NCI-H2196 treated with DMSO at 0.1 percent for 48 hours (cell line): ENCODE data around the gene ZBTB4.

ENCODE experiments used
- DNase-seq: peaks from one replicate; lab custom pipeline; 2025; ENCODE audit not compliant: unreplicated experiment; lab: John Stamatoyannopoulos, UW

Gene ZBTB4

DNA sequence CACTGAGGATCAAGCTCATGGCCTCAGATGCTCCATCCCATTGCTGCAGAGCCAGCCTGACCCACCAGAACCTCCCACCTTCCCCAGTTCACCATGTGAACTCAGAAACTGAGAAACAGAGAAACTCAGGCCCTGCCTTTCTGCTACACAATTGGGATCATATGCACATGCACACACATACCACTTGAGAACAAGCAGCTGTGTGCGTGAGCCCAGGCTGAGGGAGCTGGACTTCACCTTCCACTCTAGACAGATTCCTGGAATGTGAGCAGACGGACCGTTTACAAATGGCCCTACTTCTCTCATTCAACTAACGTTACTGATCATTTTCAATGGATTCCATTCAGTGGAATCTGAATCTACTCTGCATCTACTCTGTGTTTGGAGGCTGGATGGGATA is 55.8 kb downstream of the ZBTB4 start:
- DNase-seq = no peak

DNA sequence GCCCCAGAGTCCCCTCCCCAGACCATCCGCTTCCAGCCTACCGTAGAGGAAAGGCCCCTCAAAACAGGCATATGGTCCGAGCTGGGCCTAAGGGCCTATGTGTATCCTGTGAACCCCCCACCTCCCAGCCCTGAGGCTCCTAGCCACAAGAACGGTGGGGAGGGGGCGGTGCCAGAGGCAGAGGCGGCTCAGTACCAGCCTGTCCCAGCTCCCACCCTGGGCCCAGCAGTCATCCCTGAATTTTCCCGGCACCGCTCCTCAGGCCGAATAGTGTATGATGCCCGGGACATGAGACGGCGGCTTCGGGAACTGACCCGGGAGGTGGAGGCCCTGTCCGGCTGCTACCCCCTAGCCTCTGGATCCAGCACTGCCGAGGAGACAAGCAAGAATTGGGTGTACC is 58.2 kb downstream of the ZBTB4 start:
- no peak for DNase-seq

DNA sequence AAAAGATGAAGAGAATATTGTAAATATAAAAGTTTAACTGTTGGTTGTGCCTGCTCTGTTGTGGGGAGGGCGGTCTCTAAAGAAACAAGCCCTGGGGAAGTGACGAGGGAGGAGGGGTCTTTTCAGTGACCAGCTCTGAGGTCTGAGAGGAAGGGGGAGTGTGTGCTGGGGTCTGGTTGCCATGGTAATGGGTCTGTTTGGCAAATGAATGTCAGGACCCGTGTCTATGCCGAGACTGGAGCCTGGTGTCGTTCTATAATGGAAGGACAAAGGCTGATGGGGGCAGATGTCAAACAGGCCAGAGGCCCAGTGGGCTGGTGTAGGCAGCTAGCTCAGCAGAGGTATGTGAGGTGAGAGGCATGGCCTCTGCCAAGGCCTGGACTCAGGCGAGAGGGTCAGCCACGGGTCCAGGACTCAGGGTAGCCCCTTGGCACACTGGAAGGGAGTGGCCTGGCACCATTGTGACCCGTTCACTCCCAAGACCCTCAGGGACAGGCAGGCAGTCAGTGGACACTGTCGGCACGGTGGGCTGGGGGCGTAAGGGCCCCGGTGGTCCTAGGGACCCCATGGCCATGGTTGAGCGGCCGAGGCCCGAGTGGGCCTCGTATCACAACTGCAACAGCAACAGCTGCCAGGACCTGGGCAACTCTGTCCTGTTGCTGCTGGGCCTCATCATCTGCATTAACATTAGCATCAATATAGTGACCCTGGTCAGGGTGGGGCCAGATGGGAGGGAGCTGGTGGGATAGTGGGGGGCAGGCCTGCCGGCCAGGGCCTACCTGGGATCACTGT is 59.4 kb downstream of the ZBTB4 start, which contains the start of gene SPEM1:
Gene SPEM1, plus strand, starts transcription at position 506 of the 792 bp plus-strand sequence. Its CDS starts 61 bp downstream, at position 567.
- DNase-seq = no peak

DNA sequence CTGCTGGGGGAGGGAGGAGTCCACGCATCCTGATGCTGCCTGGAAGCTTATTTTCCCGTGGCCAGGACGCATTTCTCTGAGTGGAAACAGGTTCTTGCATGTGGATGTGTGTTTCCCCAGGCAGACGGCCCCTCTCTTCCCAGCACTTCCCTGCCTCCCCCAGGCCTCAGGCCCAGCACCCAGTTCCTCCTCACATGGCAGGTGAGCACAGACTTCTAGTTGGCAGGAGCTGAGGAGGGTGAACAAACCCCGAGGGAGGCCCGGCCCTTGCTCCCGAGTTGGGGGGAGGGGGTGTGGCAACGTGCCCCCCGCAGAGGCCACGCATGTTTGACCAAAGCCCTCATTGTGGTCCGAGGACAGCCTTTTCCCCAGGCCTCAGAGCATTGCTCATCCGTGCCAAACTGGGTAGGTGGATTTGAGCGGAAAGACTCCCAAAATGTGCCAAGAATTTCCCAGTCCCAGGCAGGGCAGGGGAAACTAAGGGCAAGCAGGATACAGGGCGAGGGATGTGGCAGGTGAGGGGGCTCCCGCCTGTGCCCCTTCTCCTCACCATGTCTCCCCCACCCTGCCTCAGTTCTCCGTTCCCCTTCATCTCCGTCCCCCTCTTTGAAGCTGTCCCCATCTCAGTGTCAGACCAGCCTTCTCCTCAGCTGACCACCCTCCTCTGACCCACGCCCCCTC is 60.8 kb downstream of the ZBTB4 start:
- DNase-seq = no peak

DNA sequence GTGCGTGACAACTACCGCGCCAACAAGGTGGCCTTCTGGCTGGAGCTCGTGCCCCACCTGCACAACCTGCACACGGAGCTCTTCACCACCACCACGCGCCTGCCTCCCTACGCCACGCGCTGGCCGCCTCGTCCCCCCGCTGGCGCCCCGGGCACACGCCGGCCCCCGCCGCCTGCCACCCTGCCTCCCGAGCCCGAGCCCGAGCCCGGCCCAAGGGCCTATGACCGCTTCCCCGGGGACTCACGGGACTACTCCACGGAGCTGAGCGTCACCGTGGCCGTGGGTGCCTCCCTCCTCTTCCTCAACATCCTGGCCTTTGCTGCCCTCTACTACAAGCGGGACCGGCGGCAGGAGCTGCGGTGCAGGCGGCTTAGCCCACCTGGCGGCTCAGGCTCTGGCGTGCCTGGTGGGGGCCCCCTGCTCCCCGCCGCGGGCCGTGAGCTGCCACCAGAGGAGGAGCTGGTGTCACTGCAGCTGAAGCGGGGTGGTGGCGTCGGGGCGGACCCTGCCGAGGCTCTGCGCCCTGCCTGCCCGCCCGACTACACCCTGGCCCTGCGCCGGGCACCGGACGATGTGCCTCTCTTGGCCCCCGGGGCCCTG is 62.3 kb downstream of the ZBTB4 start:
- no peak for DNase-seq

DNA sequence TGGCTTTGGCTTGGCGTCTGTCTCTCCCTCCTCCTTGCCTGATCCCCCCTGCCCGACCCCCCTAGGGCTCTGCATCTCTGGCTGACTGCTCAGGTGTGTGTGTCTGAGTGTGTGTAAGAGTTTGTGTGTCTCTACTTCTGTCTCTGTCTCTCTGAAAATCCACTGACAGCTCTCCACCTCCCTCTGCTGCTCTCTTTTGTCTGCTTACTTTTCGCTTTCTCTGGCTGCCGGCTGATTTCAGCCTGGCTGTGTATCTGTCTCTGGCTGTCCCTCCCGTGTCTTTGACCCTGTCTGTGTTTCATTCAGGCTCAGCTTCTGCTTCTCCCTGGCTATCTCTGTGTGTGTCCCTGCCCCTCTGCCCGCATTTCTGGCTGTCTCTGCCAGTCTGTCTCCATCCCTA is 63.1 kb downstream of the ZBTB4 start:
- DNase-seq = no peak

DNA sequence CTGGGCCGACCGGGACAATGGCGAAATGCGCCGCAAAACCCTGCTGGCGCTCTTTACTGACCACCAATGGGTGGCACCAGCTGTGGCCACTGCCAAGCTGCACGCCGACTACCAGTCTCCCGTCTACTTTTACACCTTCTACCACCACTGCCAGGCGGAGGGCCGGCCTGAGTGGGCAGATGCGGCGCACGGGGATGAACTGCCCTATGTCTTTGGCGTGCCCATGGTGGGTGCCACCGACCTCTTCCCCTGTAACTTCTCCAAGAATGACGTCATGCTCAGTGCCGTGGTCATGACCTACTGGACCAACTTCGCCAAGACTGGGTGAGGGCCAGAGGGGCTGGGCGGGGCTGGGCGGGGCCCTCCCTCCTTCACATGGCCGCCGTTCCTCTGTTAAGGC is 63.6 kb downstream of the ZBTB4 start:
- DNase-seq = no peak

DNA sequence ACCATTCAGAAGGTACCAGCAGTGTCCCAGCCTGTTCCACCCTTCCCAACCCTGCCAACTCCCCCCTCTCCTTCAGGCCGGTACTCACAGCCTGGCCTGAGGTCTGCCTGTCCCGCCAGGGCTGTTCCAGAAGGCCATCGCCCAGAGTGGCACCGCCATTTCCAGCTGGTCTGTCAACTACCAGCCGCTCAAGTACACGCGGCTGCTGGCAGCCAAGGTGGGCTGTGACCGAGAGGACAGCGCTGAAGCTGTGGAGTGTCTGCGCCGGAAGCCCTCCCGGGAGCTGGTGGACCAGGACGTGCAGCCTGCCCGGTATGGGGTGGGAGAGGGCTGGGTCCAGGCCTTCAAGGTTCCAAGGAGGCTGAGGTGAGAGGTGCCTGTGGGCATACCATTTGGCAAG is 64.6 kb downstream of the ZBTB4 start:
- DNase-seq = no peak

DNA sequence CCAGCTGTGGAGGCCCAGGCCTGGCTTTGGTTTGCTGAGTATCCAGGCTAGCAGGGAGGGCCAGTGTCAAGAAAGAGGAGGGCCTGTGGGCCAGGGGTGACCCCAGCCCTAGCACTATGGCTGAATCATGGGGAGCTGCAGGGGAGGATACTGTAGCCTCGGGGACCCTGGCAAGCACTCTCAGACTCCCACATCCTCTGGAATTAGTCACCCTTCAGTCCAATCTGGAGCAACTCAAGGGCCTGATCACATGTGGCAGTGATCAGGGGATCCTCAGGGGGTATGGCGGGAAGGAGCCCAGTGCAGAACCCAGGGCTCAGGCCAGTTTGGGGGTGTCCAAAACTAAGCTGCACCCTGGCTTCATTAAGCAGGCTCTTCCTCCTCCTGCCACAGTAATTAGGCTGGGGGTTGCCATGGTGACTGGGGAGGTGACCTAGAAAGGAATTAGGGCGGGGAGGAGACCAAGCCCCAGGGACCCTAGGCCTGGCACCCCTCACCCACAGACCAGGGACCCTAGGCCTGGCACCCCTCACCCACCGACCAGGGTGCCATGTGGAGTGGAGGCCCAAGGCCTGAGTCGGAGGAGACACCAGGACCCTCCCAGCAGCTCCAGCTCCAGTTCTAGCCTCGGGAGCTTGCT is 66.0 kb downstream of the ZBTB4 start:
- no peak for DNase-seq

DNA sequence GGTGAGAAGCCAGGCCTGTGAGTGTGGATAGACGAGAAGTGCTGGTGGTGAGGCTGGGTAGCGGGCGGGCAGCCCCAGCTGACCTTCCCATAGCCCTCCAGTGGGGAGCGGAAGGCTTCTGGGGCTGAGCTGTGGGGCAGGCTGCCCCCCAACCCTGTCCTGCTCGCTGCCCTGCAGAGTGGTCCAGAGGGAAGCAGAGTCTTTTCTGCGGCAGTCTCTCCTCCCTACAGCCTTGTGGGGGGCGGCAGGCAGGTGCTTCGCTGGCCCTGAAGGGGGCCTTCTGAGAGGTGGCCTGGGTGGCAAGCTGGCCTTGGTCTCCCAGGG is 68.0 kb downstream of the ZBTB4 start:
- no peak for DNase-seq

DNA sequence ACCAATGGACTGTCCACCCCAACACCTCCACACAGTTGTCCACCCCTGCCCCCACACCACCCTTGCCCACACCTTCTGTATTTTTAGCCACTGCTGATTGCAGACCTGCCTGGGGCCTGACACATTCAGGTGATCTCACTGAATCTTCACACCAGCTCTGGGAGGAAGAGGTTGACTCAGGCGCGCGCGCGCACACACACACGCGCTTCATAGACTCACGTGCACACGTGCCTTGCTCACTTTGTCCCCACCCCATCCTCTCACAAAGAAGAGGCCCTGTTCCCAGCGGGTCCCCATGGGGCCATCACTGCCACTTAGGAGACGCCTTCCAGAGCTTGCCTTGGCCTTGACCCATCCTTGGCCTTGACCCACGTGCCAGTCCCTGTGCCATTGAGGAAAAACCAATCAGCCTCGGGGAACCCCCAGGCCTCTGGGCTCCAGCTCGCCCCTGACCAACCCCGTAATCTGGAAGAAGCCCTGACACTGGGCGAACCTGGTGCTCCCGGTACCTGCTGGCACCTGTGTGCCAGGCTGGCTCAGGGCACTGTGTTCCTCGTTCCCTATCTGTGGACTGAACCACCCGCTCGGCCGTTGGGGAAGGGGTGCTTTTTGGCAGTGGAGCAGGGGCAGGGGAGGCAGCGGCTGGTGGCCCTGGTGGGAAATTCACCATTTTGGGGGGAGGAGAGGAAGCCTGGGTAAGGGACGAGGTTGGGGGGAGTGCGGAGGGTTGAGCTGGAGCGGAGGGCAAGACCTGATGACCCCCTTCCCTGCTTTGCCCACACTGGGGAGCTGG is 68.6 kb downstream of the ZBTB4 start:
- no peak for DNase-seq

DNA sequence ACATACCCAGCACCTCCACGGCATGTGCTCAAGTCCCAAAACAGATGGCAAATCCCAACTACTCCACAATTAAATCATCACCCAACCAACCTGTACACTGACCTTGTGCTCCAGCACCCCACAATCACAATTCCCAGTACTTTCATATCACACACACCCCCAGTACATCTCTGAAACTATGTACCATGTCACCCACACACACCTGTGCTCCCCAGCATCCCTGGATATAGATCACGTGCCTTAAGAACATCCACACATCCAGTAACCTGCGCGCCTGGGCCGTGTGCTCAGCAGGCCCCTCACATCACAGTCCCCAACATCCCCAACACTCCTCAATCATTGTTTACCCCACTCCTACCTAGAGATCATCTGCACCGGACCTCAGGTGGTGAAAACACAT is 69.7 kb downstream of the ZBTB4 start:
- no peak for DNase-seq
